Limb (tissue), 2 donors: ENCODE measurements around the gene WDFY2.
"Not testable (repeated sequence)": the region's sequence is repeated elsewhere in the genome, so short reads cannot be mapped to it uniquely, and the experiment has no call there.

ENCODE experiments used
- DNase-seq, 2 donors: peaks; one replicate each; pipeline ENCODE4 v3.0.0-alpha.2; 2016; ENCODE audit errors: extremely low spot score in 2 of 2

The WDFY2 gene

GRCh38 chr13:51628059-51628852 lies 44.0 kb downstream of the WDFY2 start:
- DNase-seq, result no peak

DNA sequence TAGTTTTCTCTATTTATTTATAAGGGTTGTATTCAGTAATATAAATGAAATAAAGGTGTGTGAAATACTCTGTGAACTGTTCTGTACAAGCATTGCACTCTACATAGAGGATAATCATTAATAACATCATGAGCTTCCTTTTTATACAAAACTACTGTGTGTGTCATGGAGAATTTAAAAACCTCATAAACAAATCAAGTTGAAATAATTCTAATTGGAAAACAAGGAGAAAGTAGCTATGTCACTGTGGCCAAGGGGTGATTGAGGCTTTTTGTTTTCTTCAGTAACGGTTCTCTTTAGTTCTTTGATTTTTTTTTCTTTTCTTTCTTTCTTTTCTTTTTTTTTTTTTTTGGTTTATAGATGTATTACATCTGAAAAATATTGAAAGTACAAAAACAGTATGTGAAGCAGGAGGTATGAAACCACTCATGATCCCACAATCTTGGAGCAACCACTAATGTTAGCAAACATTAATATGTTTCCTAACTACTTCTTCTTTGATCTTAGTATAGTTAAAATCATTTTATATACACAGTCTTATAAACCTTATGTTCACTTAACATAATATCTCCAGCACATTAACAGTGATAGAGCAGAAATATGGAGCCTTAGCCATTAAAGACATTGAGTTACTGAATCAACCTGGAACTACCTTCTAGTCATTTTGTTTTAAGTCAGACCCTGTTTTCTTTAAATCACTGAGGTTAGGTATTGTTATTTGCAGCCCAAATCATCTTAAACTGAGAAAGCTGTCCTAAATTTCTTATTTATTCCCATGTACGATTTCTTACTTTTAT lies 45.4 kb downstream of the WDFY2 start:
- no peak for DNase-seq

GRCh38 chr13:51630288-51630615 lies 46.0 kb downstream of the WDFY2 start:
- DNase-seq, result no peak

GRCh38 chr13:51632591-51633362 lies 48.5 kb downstream of the WDFY2 start:
- DNase-seq, result peak in 1 of 2 donors; percentile 43

DNA sequence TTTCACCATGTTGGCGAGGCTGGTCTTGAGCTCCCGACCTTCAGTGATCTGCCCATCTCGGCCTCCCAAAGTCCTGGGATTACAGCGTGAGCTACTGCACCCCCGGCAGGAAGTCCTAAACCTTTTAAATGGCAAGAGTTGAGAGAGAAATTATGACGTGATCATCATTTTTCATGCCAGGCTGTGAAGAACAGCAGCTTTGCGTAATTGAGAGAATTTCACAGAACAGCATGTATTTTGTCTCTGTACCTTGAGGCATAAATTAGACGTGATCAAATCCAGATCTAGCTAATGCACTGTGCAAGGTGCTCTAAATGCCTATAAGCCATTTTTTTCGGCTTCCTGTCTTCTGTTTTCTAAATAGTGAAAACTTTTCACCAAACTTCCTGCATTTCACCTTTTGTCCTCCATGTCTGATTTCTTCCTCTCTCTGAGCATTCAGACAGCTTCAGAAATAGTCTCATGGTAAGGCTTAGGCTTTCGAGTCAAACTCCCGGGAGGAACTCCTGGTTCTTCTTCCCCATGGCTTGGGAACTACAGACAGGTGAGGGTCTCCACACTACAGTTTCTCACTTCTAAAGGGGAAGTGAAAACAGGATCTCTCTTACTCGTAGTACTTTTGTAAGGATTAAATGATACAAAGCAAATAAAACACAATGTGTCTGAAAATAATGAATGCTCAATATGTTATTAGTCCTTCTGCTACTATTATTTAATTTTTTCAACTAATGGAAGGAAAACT lies 51.0 kb downstream of the WDFY2 start:
- no peak for DNase-seq

DNA sequence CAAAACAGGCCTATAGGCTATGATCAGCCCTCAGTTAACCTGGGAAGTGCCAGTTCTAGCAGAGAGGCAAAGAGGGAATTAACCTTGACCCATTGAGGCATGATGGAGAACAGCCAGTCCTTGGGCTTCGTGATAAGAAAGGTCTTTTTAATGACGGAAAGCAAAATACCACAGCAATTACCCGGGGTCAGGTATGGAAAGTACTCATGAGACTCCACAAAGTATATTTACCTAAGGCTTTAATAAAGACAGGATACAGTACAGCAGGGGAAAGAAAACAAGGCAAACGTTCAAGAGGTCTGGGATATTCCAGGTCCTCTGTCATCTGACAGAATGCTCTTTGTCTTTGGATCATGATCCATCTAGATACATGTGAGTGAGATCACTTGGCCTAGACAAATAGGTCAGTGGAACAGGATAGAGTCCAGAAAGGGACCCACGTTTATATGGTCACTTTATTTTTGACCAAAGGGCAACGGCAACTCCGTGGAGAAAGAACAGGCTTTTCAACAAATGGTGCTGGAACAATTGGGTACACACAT lies 52.2 kb downstream of the WDFY2 start:
- DNase-seq, result no peak

DNA sequence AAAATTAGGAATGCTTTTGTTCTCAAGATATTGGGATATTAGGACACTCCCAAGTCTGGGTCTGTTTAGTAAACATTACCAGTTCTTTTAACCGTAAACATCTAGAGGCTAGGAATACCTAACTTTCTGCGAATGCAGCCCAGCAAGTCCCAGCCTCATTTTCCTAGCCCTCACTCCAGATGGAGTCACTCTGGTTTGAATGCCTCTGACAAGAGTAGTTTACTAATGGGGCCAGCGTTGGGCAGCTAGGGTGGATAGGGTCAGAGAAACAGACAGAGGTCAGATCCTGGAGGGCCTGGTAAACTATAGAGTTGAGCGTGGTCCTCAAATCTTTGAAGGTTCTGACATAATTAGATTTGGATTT lies 53.6 kb downstream of the WDFY2 start:
- no peak for DNase-seq

DNA sequence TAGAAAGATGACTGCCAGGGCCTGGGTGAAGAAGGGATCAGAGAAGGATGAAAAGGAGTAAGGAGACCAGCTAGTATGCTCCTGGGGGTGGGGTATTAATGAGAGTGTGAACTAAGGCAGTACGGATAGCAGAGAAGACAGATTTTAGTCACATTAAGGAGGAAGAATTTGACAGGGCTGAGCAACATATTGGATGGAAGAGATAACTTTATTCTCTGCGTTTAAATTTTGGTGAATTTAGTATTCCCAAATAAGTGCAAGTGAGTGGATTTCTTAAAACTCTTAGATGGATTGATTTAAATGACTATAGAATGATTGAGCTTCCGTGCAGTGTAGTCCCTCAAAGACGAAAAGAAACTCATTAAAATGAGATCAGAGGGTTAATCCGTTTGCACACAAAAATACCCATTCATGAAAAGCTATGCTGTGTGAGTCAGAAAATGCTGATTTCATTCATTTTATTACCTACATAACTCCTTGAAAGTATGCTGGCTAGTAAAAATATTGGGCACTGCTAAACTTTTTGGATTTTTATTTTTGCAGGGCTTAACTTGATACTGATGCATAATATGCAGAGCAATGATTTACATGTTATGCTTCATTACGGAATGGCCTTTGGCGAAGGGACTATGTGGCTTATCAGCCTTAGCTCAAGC lies 54.1 kb downstream of the WDFY2 start:
- no peak for DNase-seq

DNA sequence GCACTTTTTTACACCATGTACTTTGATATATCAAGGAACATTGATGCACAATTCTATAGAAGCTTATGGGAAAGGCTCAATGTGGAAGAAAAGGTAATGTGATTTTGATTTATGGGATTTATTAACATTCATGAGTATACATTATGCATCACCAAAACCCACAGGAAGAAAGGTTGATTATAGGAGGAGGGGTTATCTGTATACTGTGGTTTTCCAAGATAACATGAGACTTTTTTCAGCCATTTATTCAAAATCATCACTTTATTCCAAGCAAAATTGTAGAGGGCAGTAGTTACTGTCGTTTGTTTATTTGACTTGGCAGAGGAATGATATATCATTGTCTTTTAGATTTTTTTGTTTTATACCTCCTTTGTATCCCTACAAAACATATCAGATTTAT lies 54.9 kb downstream of the WDFY2 start:
- DNase-seq, result no peak

GRCh38 chr13:51640696-51641095 lies 56.4 kb downstream of the WDFY2 start:
- not testable (repeated sequence) for DNase-seq

GRCh38 chr13:51643105-51643881 lies 59.0 kb downstream of the WDFY2 start:
- DNase-seq, result no peak

DNA sequence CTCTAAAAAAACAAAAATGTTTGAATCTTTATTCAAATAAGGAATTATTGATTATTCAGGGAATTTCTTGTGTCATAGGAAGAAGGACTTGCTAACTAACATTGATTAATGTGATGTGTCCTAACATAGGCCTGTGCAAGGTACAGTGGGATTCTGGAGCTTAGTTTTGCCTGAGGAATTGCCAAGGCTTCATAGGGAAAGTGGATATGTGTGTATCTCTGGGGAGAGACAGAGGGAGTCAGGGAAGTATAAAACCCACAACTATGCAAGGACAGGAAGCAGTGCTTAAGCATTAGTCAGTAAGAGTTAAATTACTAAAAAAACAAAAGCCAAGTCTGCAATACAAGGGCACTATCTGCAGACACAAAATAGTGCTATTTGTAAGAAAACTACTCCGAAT lies 59.6 kb downstream of the WDFY2 start:
- no peak for DNase-seq

- no peak for DNase-seq
These were observed 60.4 kb downstream of the WDFY2 start for GRCh38 chr13:51644654-51645053.

- no peak for DNase-seq
These were observed 60.9 kb downstream of the WDFY2 start for GRCh38 chr13:51645154-51645650.

GRCh38 chr13:51645761-51646670 lies 61.8 kb downstream of the WDFY2 start:
- no peak for DNase-seq

- no peak for DNase-seq
These were observed 62.8 kb downstream of the WDFY2 start for GRCh38 chr13:51647067-51647466.

DNA sequence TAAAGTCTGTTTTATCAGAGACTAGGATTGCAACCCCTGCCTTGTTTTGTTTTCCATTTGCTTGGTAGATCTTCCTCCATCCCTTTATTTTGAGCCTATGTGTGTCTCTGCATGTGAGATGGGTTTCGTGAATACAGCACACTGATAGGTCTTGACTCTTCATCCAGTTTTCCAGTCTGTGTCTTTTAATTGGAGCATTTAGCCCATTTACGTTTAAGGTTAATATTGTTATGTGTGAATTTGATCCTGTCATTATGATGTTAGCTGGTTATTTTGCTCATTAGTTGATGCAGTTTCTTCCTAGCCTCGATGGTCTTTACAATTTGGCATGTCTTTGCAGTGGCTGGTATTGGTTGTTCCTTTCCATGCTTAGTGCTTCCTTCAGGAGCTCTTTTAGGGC lies 67.9 kb downstream of the WDFY2 start:
- DNase-seq, result not testable (repeated sequence)

GRCh38 chr13:51659276-51660127 lies 75.2 kb downstream of the WDFY2 start:
- DNase-seq, result no peak
